Astrocyte of the cerebellum (primary cell): ENCODE results near the gene KHSRP.
A peak's percentile ranks its signal among the peaks of the same experiment; 100 is the strongest.

Experiments
- DNase-seq: peaks from one replicate; pipeline ENCODE4 v3.0.0-alpha.2; 2011; ENCODE audit warnings: low read depth
- H3K4me3 ChIP-seq: 2 replicates; pipeline ENCODE4 v1.5.1; 2011; ENCODE audit warnings: mild to moderate bottlenecking, low read depth, low read length, moderate library complexity
- CTCF ChIP-seq: IDR thresholded peaks from 2 replicates; pipeline ENCODE4 v1.5.1; 2012; ENCODE audit warnings: low read length, low read depth, moderate library complexity, mild to moderate bottlenecking; ENCODE audit errors: missing control alignments
- in situ Hi-C: cut with HindIII; loops from 2 replicates; pipeline ENCODE4 v1.10.0; 2017; ENCODE audit warnings: low sequenced_read_pairs

Gene KHSRP

GRCh38 chr19:6393074-6393982 is 31.3 kb downstream of the KHSRP start, which contains the start of gene GTF2F1:
Gene GTF2F1 (minus strand): TSS chr19:6393164. CDS start chr19:6392995, 169 bp downstream.
- H3K4me3 ChIP-seq, result peak within 1 kb of the TSS; percentile 79
- in situ Hi-C loops, result no loop called here
- peak; percentile 90 for DNase-seq
- no peak for TF ChIP-seq CTCF

- no peak for TF ChIP-seq CTCF
- in situ Hi-C loops, result no loop called here
- H3K4me3 ChIP-seq, result peak overlapping the region; percentile 79
- DNase-seq, result no peak
Observed at GRCh38 chr19:6392221-6393073, 32.2 kb downstream of the KHSRP start.

- H3K4me3 ChIP-seq, result no peak overlapping the region
- in situ Hi-C loops, result no loop called here
- no peak for DNase-seq
- no peak for TF ChIP-seq CTCF
Observed at GRCh38 chr19:6387372-6387771, 37.2 kb downstream of the KHSRP start.

- no peak for TF ChIP-seq CTCF
- no peak overlapping the region for H3K4me3 ChIP-seq
- no peak for DNase-seq
- in situ Hi-C loops, result no loop called here
Observed at GRCh38 chr19:6384381-6384780, 40.2 kb downstream of the KHSRP start.

GRCh38 chr19:6383188-6383587 is 41.4 kb downstream of the KHSRP start:
- TF ChIP-seq CTCF, result no peak
- in situ Hi-C loops, result no loop called here
- no peak overlapping the region for H3K4me3 ChIP-seq
- DNase-seq, result no peak

- in situ Hi-C loops, result no loop called here
- TF ChIP-seq CTCF, result no peak
- H3K4me3 ChIP-seq, result no peak overlapping the region
- no peak for DNase-seq
Observed at GRCh38 chr19:6381030-6381750, 43.4 kb downstream of the KHSRP start.
